Gastrocnemius medialis (tissue), 4 donors: ENCODE results near the gene AGXT2. TPM values are rescaled to one million over a fixed set of nuclear protein-coding genes. Genes with fewer than 3 reads are reported as not detected.

ENCODE experiments used
- ATAC-seq, 2 donors: fragments of 150-250 bp; one replicate each; pipeline ENCODE4 v1.9.1; 2016
- DNase-seq, 2 donors: peaks; one replicate each; pipeline ENCODE4 v3.0.0-alpha.2; 2019
- H3K27ac ChIP-seq, 4 donors: fragments of 200-600 bp; sonication (generic); 1 replicate in 1 of 4; 2 replicates in 3 of 4; pipeline ENCODE4 v1.5.1; 2016 to 2018; ENCODE audit warnings: mild to moderate bottlenecking in 2 of 4, moderate library complexity in 1 of 4
- H3K27me3 ChIP-seq, 3 donors: fragments of 200-600 bp; sonication (generic) in 2 of 3; 1 replicate in 1 of 3; 2 replicates in 2 of 3; pipeline versions ENCODE4 v1.5.1 to v1.6.0; 2016 to 2019; ENCODE audit warnings: mild to moderate bottlenecking in 1 of 3, moderate library complexity in 1 of 3
- H3K36me3 ChIP-seq, 2 donors: fragments of 200-600 bp; sonication (generic) in 1 of 2; one replicate each; pipeline ENCODE4 v1.5.1; 2017 to 2018
- H3K4me1 ChIP-seq, 2 donors: fragments of 200-600 bp; sonication (generic) in 1 of 2; one replicate each; pipeline ENCODE4 v1.5.1; 2016 to 2017; ENCODE audit warnings: mild to moderate bottlenecking in 2 of 2
- H3K4me3 ChIP-seq, 4 donors: fragments of 200-600 bp; sonication (generic) in 3 of 4; 1 replicate in 1 of 4; 2 replicates in 3 of 4; pipeline ENCODE4 v1.5.1; 2016 to 2019; ENCODE audit warnings: mild to moderate bottlenecking in 2 of 4
- H3K9me3 ChIP-seq, 3 donors: fragments of 200-600 bp; sonication (generic) in 2 of 3; 1 replicate in 1 of 3; 2 replicates in 2 of 3; pipeline ENCODE4 v1.5.1; 2016 to 2019
- CTCF ChIP-seq, 5 experiments: fragments of 450-650 bp in 3 of 5; fragments of 200-600 bp in 2 of 5; sonication (generic) in 2 of 5; IDR thresholded peaks in 4 of 5; conservative IDR thresholded peaks in 1 of 5; 1 replicate in 4 of 5; 2 replicates in 1 of 5; pipeline ENCODE4 v1.5.1; 2016 to 2019; ENCODE audit warnings: antibody characterized with exemption in 5 of 5, mild to moderate bottlenecking in 3 of 5, moderate library complexity in 3 of 5
- POLR2A ChIP-seq, 2 donors: fragments of 450-650 bp; IDR thresholded peaks; one replicate each; pipeline ENCODE4 v1.6.1; 2017; ENCODE audit warnings: antibody characterized with exemption in 2 of 2, mild to moderate bottlenecking in 2 of 2, moderate library complexity in 2 of 2
- in situ Hi-C, 4 donors: fragments of 200-750 bp; cut with MboI; loops; one replicate each; pipeline versions ENCODE4 v1.15.0 to v1.8.0; 2017; ENCODE audit warnings: low sequenced_read_pairs in 4 of 4
- intact Hi-C: fragments of 100-400 bp; cut with DNase I; formaldehyde crosslinking; loops from one replicate; pipeline ENCODE4 v1.15.1; 2023; ENCODE audit warnings: low total_unique reads
- total RNA-seq, 4 donors: library from RNA; depleted of rRNA; stranded (reverse); fragments of >200 nt; gene quantifications; one replicate each; pipeline versions ENCODE4 v1.1.0 to v1.2.3, GENCODE V29; 2016

The AGXT2 gene
- total RNA-seq, 4 donors from 2014 or later = 0.20 TPM; not detected in 2

GRCh38 chr5:34957321-34957720 is 90.4 kb downstream of the AGXT2 start:
- in situ Hi-C loops (no loop called here), intact Hi-C loops (no loop called here)

More at GRCh38 chr5:34957321-34957720, 90.4 kb downstream of the AGXT2 start:
- Histone ChIP-seq H3K9me3 (no peaks in the 10 kb centered on the region), H3K36me3 (peaks cover 0 to 30% of the 10 kb centered on the region in 2 donors), H3K27ac (no peak overlapping the region), H3K27me3 (no peaks in the 10 kb centered on the region), H3K4me1 (no peaks in the 10 kb centered on the region), H3K4me3 (no peak overlapping the region)
- ATAC-seq = no peak
- TF ChIP-seq POLR2A (IDR thresholded peaks at IDR 0.05) (no peak), CTCF (IDR thresholded peaks at IDR 0.05 in 4 of 5, conservative IDR thresholded peaks at IDR 0.05 in 1 of 5) (no peak)
- DNase-seq = no peak

Other genes with a start within 250 kb of the AGXT2 start
- gene TTC23L, start 208.8 kb downstream of the AGXT2 start, total RNA-seq = not detected
- gene RAD1, start 132.4 kb downstream of the AGXT2 start, total RNA-seq = 10 to 100 TPM in 3 of 4 donors, 1 to 10 TPM in 1; 7.8 to 21.2 (median 18.1) TPM
- gene BRIX1, start 132.2 kb downstream of the AGXT2 start, total RNA-seq = 10 to 100 TPM in 3 of 4 donors, 1 to 10 TPM in 1; 9.2 to 15.7 (median 12.0) TPM
- gene DNAJC21, start 118.4 kb downstream of the AGXT2 start, total RNA-seq = 10 to 100 TPM; 40.9 to 81.7 (median 74.7) TPM
- gene PRLR, start 182.5 kb upstream of the AGXT2 start, total RNA-seq = under 1 TPM; 0.10 to 0.65 (median 0.39) TPM